Panc1 (cell line): ENCODE measurements around the gene TMEM141.

ENCODE experiments used
- CTCF ChIP-seq: fragments of 450-650 bp; IDR thresholded peaks from 2 replicates; pipeline ENCODE4 v1.5.1; 2017; ENCODE audit warnings: mild to moderate bottlenecking
- POLR2AphosphoS5 ChIP-seq: IDR thresholded peaks from 2 replicates; pipeline ENCODE4 v1.6.1; 2012; ENCODE audit warnings: mild to moderate bottlenecking, low read depth, low read length, moderate library complexity
- SIN3A ChIP-seq: IDR thresholded peaks from 2 replicates; pipeline ENCODE4 v1.6.1; 2012; ENCODE audit warnings: low read depth, mild to moderate bottlenecking, low read length, moderate library complexity, borderline replicate concordance; ENCODE audit not compliant: insufficient read depth
- TCF7L2 ChIP-seq: IDR thresholded peaks from 2 replicates; pipeline ENCODE4 v1.6.1; 2011; ENCODE audit warnings: mild to moderate bottlenecking, low read depth, low read length, inconsistent platforms
- TF ChIP-seq, protein P1 (sequence below), 2 experiments: IDR thresholded peaks; 2 replicates each; pipeline ENCODE4 v1.6.1; 2011 to 2012; ENCODE audit warnings: low read depth in 2 of 2, control low read depth in 1 of 2, low read length in 1 of 2, mild to moderate bottlenecking in 1 of 2, moderate library complexity in 1 of 2; ENCODE audit not compliant: insufficient read depth in 1 of 2

GRCh38 chr9:136751814-136752213 lies 39.3 kb upstream of the TMEM141 start:
- no peak for TF ChIP-seq CTCF
- no peak for TF ChIP-seq POLR2AphosphoS5
- no peak for TF ChIP-seq TCF7L2
- TF ChIP-seq, protein P1, sequence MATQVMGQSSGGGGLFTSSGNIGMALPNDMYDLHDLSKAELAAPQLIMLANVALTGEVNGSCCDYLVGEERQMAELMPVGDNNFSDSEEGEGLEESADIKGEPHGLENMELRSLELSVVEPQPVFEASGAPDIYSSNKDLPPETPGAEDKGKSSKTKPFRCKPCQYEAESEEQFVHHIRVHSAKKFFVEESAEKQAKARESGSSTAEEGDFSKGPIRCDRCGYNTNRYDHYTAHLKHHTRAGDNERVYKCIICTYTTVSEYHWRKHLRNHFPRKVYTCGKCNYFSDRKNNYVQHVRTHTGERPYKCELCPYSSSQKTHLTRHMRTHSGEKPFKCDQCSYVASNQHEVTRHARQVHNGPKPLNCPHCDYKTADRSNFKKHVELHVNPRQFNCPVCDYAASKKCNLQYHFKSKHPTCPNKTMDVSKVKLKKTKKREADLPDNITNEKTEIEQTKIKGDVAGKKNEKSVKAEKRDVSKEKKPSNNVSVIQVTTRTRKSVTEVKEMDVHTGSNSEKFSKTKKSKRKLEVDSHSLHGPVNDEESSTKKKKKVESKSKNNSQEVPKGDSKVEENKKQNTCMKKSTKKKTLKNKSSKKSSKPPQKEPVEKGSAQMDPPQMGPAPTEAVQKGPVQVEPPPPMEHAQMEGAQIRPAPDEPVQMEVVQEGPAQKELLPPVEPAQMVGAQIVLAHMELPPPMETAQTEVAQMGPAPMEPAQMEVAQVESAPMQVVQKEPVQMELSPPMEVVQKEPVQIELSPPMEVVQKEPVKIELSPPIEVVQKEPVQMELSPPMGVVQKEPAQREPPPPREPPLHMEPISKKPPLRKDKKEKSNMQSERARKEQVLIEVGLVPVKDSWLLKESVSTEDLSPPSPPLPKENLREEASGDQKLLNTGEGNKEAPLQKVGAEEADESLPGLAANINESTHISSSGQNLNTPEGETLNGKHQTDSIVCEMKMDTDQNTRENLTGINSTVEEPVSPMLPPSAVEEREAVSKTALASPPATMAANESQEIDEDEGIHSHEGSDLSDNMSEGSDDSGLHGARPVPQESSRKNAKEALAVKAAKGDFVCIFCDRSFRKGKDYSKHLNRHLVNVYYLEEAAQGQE (IDR thresholded peaks at IDR 0.05; ENCODE audit: insufficient read depth in 1 of 2, low read depth in 2 of 2, low read length in 1 of 2), result no peak
- TF ChIP-seq SIN3A, result no peak
